Glomerular visceral epithelial cell (primary cell): ENCODE data around the gene GON7.
"Not testable (repeated sequence)": the region's sequence is repeated elsewhere in the genome, so short reads cannot be mapped to it uniquely, and the experiment has no call there.

Source experiments
- DNase-seq: peaks from one replicate; pipeline ENCODE4 v3.0.0-alpha.2; 2016; ENCODE audit errors: extremely low spot score

The GON7 gene

DNA sequence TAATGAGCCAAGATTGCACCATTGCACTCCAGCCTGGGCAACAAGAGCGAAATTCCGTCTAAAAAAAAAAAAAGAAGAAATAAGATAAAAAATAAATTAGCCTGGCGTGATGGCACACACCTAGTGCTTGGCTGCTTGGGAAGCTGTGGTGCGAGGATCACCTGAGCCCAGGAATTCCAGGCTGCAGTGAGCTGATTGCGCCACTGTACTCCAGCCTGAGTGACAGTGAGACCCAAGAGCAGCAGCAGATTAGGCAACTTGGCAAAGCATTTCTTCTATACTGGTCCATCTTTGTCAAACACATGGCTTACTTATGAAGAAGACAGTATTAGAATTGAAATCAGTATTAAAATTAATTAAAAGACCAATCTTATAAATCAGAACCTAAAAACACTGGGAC is 6.3 kb downstream of the GON7 start:
- DNase-seq = no peak

DNA sequence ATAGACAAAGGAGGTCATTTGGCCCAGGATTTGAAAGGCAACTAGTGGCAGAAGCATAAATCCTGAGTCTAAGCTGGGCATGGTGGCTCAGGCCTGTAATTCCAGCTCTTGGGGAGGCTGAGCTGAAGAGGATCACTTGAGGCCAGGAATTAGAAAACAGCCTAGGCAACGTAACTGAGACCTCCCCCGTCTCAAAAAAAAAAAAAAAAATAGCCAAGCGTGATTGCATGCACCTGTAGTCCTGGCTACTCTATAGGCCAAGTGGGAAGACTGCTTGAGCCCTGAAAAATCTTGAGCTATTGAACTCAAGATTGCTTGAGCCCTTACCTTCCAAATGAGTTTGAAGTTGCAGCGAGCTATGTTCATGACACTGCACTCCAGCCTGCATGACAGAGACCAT is 7.8 kb downstream of the GON7 start:
- DNase-seq = no peak

DNA sequence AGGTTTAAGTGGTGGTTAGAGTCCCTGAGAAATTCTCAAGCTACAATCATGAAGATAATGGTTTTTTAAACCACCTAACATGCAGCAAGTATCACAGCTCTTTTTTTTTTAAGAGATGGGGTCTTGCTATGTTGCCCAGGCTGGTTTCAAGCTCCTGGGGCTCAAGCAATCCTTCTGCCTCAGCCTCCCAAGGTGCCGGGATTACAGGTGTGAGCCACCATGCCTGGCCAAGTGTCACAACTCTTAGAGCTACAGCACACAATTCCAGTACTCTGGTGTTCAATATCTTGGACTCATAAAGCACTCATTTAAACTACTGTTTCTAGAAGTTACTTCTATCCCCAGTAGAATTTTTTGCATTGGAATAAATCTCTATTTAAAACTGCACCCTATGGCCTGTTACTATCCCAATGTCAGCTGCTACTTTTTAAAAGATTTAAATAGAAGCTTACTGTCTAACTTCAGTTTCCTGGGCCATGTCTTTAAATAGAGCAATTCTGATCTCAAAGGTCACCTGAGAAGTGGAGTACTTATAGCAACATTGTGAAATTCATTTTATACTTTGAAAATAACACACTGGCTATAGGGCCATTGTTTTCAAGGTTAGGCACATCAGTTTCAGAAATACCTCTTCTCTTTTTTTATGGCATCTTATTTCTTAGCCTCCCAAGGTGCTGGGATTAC is 11.4 kb downstream of the GON7 start:
- no peak for DNase-seq

DNA sequence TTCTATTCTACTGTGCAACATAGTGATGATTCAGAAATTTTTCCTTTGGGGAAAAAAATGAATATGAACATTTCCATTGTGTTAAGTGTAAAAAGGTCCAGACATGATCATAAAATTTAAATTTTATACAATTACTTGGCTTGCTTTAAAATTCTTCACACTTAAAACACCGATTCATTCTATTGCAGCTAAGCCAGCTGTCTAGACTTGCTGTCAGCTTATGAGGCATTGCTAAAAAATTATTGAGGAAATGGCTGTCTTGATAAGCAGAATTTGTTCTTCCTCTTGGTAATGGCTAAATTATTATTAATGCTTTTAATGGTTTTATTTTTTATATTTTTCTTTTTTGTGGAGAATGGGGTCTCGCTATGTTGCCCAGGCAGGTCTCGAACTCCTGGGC is 19.9 kb downstream of the GON7 start:
- DNase-seq = no peak

DNA sequence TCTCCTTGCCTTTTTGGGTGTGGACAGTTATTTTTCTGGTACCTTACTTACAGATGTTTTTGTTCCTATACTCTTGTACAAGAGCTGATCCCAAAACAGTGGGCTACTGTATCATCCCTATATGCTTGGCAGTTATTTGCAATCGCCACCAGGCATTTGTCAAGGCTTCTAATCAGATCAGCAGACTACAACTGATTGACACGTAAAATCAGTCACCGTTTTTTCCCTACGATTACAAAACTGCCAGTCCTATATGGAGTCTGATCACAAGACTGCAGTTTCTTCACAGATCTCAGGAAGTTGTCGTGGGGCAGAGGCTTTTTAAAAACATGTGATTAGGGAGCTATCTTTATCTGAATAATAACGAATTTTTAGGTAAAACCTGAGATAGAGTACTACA is 20.4 kb downstream of the GON7 start:
- DNase-seq = no peak

DNA sequence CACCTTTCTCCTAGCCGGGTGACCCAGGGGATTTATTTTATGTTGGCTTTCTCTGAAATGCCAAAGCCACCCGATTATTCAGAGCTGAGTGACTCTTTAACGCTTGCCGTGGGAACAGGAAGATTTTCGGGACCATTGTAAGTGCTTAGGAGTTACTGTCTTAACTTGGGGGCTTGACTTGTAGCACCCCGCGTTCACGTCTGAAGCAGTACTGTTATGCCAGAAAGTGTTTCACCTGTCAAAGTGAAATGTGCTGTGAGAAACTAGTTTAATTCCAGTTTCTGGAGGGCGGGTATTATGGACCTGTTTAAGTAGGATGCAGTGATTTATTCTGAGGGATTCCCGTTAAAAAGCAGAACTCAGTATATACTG is 21.5 kb downstream of the GON7 start:
- no peak for DNase-seq

DNA sequence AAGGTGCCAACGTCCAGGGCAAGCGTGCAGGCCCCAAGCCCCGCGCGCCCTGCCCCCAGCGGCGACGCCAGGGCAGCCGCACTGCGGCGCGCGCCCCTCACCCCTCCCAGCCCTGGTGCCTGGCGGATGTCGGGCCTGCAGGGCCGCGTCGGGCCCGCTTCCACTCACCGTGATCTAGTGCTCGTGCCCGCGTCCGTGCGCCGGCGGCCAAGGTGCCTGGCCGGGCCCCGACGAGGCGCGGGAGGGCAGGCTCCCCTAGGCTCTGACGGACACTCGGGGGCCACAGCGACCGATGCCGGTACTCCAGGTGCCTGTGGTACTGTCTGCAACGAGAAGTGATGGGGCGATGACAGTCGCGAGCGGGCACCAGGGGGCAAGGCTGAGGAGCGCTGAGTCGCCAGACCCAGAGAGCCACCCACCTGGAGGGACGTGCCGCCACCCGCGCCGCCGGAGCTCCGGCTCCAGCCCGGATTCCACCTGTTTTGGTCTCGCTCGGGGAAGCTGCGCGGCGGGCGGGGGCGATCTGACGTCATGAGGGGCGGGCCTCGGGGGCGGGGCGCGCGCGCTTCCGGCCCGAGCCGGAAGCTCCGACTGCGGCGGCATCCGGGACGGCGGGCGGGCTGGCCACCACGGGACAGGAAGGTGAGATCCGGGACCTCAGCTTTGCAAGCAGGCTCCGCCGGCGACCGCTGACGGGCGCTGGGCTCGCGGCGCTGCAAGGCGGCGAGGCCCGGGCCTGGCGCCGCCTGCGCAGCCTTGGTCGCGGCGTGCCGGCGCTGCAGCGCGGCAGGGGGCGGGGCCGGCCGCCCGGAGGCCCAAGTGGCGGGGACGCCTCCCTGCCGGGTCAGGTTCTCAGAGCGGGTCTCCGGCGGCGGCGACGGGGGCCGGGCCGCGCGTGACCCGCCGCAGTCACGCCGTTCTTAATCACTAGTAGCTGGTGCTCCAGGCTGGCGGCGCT is 22.2 kb downstream of the GON7 start, which contains the start of the genes LYSET and MOAP1:
TSS of gene LYSET (plus strand) at position 927 of the 958 bp plus-strand sequence. CDS start 89 bp downstream, outside the sequence.
TSS of gene MOAP1 (minus strand) at position 507 of the 958 bp plus-strand sequence. CDS start 655 bp downstream, outside the sequence.
- DNase-seq = peak; percentile 90

DNA sequence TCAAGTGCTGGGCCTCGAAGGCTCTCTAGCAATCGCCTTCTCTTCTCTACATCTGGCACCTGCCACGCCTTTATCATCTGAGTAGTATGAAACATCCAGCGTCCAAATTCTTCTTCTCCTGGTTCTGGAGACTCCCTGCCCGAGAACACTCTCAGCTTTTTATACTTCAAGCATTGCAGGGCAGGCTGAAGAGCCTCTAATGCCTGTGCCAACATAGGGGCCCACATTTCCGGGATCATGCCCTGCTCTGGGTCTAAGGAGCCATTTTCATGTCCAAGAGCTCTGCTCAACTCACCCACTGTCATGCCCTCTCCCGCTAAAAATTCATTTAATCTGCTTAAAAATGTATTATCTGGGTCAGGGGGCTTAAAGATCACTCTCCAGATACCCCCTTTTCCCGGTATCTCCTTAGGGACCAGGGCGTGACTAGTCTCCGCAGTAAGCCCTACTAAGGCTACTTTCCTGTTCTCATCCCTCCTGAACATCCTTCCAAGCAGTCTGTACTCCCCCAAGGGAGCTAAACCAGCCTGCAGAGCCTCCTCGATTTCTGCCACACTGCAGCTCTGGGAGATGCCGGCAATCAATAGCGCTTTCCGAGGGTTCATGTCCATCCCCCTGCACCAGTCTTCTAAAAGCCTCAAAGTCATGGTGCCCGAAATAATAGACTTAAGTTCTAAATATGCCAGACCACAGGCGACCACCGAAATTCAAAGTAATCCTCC is 23.1 kb downstream of the GON7 start:
- no peak for DNase-seq

DNA sequence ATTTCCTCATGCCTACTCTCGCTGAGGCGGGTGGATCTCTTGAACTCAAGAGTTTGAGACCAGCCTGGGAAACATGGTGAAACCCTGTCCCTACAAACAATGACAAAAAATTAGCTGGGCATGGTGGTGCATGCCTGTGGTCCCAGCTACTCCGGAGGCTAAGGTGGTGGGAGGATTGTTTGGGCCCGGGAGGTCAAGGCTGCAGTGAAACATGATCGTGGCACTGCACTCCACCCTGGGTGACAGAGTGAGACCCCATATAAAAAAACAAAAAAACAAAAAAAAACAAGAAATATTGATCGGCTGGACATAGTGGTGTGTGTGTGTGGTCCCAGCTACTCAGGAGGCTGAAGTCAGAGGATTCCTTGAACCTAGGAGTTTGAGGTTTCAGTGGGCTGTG is 31.4 kb downstream of the GON7 start:
- no peak for DNase-seq

DNA sequence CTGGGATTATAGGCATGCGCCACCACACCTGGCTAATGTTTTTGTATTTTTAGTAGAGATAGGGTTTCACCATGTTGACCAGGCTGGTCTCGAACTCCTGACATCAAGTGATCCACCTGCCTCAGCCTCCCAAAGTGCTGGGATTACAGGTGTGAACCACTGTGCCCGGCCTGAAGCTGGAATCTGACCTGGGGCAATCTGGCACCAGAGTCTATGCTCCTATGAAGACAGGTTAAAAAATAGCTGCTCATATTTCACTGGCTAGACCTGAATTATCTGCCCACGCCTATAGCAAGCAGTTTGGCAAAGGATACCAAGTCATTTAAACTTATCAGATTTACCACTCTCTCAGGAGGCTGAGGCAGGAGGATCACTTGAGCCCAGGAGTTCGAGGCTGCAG is 32.1 kb downstream of the GON7 start:
- DNase-seq = not testable (repeated sequence)

DNA sequence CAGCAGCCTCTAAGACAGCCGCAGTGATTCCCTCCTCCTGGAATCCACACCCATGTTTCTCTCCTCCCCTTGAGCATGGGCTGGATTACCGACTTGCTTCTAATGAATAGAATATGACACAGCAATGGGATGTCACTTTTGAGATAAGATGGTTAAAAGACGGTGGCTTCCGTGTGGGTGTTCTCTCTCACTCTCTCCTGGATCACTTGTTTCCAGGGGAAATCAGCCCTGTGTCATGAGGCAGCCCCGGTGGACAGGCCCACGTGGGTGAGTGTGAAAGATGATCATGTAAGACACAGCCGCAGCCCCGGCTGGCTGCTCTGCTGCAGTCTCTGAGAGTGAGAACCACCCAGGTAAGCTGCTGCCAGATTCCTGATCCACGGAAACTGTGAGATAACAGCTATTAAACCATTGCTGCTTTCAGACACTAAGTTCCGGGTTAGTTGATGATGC is 32.9 kb downstream of the GON7 start:
- peak; percentile 29 for DNase-seq

DNA sequence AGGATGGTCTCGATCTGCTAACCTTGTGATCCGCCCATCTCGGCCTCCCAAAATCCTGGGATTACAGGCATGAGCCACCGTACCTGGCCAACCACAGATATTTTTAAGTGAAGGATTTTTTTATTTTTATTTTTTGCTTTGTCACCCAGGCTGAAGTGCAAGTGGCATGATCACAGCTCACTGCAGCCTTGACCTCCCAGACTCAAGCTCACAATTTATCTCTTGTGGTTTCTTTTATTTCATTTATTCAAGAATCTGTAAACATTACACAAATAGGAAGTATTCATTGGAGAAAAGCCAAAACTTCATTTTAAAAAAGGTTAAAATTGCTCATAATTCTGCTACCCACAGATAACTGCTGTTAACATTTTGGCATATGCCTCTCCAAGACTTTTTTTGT is 35.5 kb downstream of the GON7 start:
- DNase-seq = no peak

DNA sequence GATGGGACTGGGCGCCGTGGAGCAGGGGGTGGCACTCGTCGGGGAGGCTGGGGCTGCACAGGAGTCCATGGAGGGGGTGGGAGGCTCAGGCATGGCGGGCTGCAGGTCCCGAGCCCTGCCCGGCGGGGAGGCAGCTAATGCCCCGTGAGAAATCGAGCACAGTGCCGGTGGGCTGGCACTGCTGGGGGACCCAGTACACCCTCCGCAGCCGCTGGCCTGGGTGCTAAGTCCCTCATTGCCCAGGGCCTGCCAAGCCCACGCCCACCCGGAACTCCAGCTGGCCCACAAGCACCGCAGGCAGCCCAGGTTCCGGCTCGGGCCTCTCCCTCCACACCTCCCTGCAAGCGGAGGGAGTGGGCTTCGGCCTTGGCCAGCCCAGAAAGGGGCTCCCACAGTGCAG is 36.7 kb downstream of the GON7 start:
- DNase-seq = not testable (repeated sequence)

DNA sequence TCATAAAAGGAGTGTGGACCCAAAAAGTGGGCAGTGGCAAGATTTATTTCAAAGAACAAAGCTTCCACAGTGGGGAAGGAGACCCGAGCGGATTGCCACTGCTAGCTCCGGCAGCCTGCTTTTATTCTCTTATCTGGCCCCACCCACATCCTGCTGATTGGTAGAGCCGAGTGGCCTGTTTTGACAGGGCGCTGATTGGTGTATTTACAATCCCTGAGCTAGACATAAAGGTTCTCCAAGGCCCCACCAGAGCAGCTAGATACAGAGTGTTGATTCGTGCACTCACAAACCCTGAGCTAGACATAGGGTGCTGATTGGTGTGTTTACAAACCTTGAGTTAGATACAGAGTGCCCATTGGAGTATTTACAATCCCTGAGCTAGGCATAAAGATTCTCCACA is 37.2 kb downstream of the GON7 start:
- DNase-seq = not testable (repeated sequence)

DNA sequence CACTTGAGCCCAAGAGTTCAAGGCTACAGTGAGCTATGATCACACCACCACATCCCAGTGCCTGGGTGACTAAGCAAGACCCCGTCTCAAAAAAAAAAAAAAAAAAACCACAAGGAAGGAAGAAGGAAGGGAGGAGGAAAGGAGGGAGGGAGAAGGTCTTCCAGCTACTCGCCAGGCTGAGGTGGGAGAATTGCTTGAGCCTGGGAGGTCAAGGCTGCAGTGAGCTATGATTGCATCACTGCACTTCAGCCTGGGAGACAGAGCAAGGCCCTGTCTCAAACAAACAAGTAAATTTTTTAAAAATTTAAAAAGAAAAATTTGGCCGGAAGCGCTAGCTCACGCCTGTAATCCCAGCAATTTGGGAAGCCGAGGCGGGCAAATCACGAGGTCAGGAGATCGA is 38.3 kb downstream of the GON7 start:
- peak; percentile 30 for DNase-seq

DNA sequence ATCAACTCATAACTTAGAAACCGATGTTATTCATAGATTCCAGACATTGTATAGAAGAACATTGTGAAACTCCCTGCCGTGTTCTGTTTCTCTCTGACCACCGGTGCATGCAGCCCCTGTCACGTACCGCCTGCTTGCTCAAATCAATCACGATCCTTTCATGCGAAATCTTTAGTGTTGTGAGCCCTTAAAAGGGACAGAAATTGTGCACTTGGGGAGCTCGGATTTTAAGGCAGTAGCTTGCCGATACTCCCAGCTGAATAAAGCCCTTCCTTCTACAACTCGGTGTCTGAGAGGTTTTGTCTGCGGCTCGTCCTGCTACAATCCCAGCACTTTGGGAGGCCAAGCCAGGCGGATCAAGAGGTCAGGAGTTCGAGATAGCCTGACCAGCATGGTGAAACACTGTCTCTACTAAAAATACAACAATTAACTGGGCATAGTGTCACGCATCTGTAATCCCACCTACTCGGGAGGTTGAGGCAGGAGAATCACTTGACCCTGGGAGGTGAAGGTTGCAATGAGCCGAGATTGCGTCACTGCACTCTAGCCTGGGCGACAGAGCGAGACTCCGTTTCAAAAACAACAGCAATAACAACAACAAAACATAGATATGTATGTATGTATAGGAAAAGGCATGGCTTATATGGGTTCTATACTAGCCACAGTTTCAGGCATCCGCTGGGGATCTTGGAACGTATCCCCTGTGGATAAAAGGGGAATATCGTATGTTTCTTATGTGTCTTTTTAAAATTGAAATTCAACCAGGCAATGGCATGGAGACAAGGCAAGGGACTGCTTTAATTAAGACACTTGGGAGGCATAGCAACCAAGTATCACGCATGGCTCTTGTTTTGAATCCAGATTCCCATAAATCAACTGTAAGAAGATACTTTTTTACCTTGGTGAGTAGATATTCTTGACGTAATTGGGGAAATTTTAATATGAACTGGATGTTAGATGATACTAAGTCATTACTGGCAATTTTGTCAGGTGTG is 41.3 kb downstream of the GON7 start:
- peak; percentile 55 for DNase-seq

DNA sequence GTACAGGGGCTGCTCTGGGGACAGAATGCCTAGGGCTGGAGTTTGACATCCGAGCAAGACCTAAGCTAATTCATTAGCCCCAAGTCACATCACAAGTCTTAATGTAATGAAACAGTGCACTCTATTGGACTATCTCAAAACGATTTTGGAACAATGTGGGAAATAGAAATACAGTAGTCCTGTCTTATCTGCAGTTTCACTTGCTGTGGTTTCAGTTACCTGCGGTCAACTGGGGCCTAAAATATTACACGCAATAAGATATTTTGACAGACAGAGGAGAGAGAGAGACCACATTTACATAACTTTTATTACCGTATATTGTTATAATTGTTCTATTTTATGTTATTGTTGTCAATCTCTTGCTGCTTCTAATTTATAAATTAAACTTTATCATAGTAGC is 43.3 kb downstream of the GON7 start:
- no peak for DNase-seq

DNA sequence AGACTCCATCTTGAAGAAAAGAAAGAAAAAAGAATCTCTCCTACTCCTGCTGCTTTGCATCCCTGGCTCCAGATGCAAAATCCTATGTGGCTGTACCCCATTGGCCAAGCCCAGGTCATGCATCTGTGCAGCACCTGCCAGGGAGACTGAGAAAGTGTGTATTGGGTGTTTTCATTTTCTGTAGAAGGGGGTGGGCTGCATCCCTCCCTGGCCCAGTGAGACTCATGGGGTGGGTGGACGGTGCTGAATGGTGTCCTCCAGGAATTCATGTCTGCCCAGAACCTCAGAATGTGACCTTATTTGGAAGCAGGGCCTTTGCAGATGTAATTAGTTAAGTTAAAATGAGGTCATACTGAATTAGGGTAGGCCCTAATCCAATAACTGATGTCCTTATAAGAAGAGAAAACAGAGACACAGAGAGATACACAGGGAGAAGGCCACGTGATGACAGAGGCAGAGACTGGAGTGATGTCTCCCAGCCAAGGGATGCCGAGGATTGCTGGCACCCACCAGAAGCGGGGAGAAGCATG is 45.4 kb downstream of the GON7 start:
- DNase-seq = no peak

DNA sequence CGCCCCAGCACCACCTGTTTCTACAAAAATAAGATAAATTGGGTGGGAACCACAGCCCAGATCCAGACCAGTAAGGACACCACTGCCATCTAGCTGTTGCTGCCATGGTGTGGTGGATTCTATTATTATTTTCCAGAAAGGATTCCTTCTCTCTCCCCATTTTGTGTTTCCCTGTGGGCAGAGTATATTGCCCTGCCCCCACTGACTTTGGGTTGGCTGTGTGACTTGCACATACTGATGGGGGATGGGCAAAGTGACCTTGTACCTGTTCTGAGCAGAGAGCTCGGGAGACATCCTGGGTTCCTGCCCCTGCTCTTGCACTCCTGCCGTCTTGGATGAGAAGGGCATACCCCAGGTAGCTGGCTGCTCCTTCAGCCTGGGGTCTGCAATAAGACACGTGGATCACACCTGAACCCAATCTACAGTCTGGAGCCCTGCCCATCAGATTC is 46.5 kb downstream of the GON7 start:
- DNase-seq = peak; percentile 32

DNA sequence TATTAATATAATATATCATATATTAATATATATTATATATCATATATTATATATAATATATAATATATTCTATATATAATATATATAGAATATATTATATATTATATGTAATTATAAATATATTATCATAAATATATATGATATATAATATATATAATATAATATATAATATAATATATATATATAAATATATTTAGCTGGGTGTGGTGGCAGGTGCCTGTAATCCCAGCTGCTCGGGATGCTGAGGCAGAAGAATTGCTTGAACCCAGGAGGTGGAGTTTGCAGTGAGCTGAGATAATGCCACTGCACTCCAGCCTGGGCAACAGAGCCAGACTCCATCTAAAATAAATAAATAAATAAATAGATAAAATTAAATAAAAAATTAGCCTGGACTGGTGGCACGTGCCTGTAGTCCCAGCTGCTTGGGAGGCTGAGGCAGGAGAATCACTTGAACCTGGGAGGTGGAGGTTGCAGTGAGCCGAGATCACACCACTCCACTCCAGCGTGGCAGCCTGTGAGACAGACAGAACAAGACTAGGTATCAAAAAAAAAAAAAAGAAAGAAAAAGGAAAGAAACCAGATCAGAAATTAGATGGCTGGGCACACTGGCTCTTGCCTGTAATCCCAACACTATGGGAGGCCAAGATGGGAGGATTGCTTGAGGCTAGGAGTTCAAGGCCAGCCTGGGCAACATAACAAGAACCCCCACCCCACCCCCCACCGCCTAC is 47.1 kb downstream of the GON7 start:
- not testable (repeated sequence) for DNase-seq
